ENCODE measurements around the gene NME7.

NME7 gene

GRCh38 chr1:169102567-169102966 is 265.0 kb downstream of the NME7 start:
- peak; percentile 90 for DNase-seq (ENCODE audit: low read depth)
- in situ Hi-C loops (cut with HindIII; ENCODE audit: low sequenced_read_pairs): loop anchor here (25.0 kb wide), 1 partner anchor 465 kb away; no protein-coding TSS in a partner anchor
- no peak overlapping the region for H3K4me3 ChIP-seq (ENCODE audit: low read depth, low read length)
- TF ChIP-seq, protein P1, sequence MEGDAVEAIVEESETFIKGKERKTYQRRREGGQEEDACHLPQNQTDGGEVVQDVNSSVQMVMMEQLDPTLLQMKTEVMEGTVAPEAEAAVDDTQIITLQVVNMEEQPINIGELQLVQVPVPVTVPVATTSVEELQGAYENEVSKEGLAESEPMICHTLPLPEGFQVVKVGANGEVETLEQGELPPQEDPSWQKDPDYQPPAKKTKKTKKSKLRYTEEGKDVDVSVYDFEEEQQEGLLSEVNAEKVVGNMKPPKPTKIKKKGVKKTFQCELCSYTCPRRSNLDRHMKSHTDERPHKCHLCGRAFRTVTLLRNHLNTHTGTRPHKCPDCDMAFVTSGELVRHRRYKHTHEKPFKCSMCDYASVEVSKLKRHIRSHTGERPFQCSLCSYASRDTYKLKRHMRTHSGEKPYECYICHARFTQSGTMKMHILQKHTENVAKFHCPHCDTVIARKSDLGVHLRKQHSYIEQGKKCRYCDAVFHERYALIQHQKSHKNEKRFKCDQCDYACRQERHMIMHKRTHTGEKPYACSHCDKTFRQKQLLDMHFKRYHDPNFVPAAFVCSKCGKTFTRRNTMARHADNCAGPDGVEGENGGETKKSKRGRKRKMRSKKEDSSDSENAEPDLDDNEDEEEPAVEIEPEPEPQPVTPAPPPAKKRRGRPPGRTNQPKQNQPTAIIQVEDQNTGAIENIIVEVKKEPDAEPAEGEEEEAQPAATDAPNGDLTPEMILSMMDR (IDR thresholded peaks at IDR 0.05; ENCODE audit: low read depth, low read length, missing control alignments): no peak

GRCh38 chr1:169100651-169101088 is 266.9 kb downstream of the NME7 start:
- no peak for DNase-seq (ENCODE audit: low read depth)
- in situ Hi-C loops (cut with HindIII; ENCODE audit: low sequenced_read_pairs): loop anchor here (25.0 kb wide), 1 partner anchor 463 kb away; no protein-coding TSS in a partner anchor
- TF ChIP-seq, protein P1 (IDR thresholded peaks at IDR 0.05; ENCODE audit: low read depth, low read length, missing control alignments): no peak
- H3K4me3 ChIP-seq (ENCODE audit: low read depth, low read length): no peak overlapping the region

DNA sequence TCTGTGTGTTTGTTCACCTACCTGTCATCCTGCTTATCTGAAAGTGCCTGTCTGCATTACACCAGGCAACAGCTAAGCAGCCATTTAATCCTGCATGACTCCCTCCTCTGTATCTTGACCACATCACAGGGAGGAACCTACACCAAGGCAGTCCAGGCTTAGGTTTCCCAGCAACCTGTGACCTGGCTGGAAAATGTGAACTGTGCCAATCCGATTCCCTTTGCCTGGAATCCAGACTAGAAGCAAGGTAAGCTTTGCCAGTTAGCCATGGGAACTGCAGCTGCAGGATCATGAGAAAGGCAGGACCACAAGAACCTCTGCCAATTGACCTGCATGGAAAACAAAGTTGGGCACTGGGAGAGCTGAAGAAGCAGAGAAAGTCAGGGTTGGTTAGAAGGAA is 267.4 kb downstream of the NME7 start:
- H3K4me3 ChIP-seq (ENCODE audit: low read depth, low read length): no peak overlapping the region
- no peak for DNase-seq (ENCODE audit: low read depth)
- in situ Hi-C loops (cut with HindIII; ENCODE audit: low sequenced_read_pairs): loop anchor here (25.0 kb wide), 1 partner anchor 463 kb away; no protein-coding TSS in a partner anchor
- TF ChIP-seq, protein P1 (IDR thresholded peaks at IDR 0.05; ENCODE audit: low read depth, low read length, missing control alignments): no peak

- H3K4me3 ChIP-seq (ENCODE audit: low read depth, low read length): no peak overlapping the region
- in situ Hi-C loops (cut with HindIII; ENCODE audit: low sequenced_read_pairs): no loop called here
- no peak for DNase-seq (ENCODE audit: low read depth)
- TF ChIP-seq, protein P1 (IDR thresholded peaks at IDR 0.05; ENCODE audit: low read depth, low read length, missing control alignments): no peak
Measured at GRCh38 chr1:169099561-169099960, 268.0 kb downstream of the NME7 start.

GRCh38 chr1:169098380-169098779 is 269.2 kb downstream of the NME7 start:
- in situ Hi-C loops (cut with HindIII; ENCODE audit: low sequenced_read_pairs): no loop called here
- no peak for DNase-seq (ENCODE audit: low read depth)
- TF ChIP-seq, protein P1 (IDR thresholded peaks at IDR 0.05; ENCODE audit: low read depth, low read length, missing control alignments): no peak
- H3K4me3 ChIP-seq (ENCODE audit: low read depth, low read length): no peak overlapping the region

DNA sequence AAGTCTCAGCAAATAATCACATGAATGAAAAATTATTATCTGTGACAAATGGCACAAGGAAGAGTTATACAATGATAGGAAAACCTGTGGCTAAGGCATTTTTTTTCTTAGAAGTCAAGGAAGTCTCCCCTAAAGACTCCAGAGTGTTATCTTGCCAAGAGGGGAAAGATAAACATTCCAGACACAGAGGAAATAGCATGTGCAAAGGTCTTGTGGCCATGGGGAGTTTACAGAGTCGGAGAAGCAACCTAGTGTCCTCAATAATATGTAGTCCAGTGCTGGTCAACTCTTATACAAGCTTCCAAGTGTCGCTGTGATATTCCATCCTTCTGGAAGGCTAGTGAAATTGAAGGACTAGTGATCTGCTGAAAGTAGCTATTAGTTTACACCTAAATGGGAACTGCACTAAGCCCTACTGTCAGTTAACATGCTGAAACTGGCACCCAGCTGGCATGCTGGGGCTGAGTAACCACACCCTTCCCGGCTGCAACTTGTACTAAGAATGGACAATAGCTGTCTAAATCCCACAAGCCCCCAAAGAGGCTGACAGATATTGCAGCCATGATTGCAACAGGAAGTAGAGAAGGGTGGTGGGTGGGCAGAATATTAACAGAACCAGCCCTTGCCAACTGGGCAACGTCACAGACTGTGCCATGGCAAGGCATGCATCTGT is 272.6 kb downstream of the NME7 start:
- TF ChIP-seq, protein P1 (IDR thresholded peaks at IDR 0.05; ENCODE audit: low read depth, low read length, missing control alignments): no peak
- in situ Hi-C loops (cut with HindIII; ENCODE audit: low sequenced_read_pairs): no loop called here
- DNase-seq (ENCODE audit: low read depth): no peak

More for the DNA sequence above, 272.6 kb downstream of the NME7 start:
- no peak overlapping the region for H3K4me3 ChIP-seq (ENCODE audit: low read depth, low read length)

Data from astrocyte of the cerebellum (primary cell).